ENCODE measurements around the gene RALGAPA2.

- no peak for TF ChIP-seq CTCF (IDR thresholded peaks at IDR 0.05; ENCODE audit: low read length)
- no peak for TF ChIP-seq EZH2 (IDR thresholded peaks at IDR 0.05; ENCODE audit: borderline replicate concordance, low read length)
Measured at GRCh38 chr20:20580139-20580538, 132.3 kb downstream of the RALGAPA2 start.

All from OCI-LY1 (cell line).